K562 (cell line): ENCODE results near the gene KCNB1.

ENCODE experiments used
- AFF4 ChIP-seq: sonication (generic); formaldehyde crosslinking; IDR thresholded peaks from 2 replicates; pipeline ENCODE4 v1.8.0; 2023; ENCODE audit warnings: mild to moderate bottlenecking, missing genetic modification reagents
- CTCF ChIP-seq, 3 experiments: IDR thresholded peaks in 2 of 3; conservative IDR thresholded peaks in 1 of 3; 2 replicates each; pipeline ENCODE4 v1.5.1; 2011 to 2012; ENCODE audit warnings: low read length in 3 of 3, mild to moderate bottlenecking in 3 of 3, control low read depth in 2 of 3, improper control_type of control experiment in 1 of 3, inconsistent platforms in 1 of 3, low read depth in 1 of 3, mixed read lengths in 1 of 3, moderate library complexity in 1 of 3; ENCODE audit not compliant: insufficient read depth in 2 of 3
- HDGF ChIP-seq: fragments of 450-650 bp; IDR thresholded peaks from 2 replicates; pipeline ENCODE4 v1.6.1; 2016
- NFYB ChIP-seq: IDR thresholded peaks from 2 replicates; pipeline ENCODE4 v1.6.1; 2011; ENCODE audit warnings: mild to moderate bottlenecking, moderate library complexity; ENCODE audit not compliant: insufficient read length; ENCODE audit errors: extremely low read depth
- TAF1 ChIP-seq: IDR thresholded peaks from 2 replicates; pipeline ENCODE4 v1.6.1; 2011; ENCODE audit warnings: mild to moderate bottlenecking, low read length, moderate library complexity; ENCODE audit not compliant: insufficient read depth, control insufficient read depth, severe bottlenecking; ENCODE audit errors: extremely low read depth

GRCh38 chr20:49328790-49329189, 153.7 kb downstream of the KCNB1 start:
- no peak for TF ChIP-seq TAF1
- TF ChIP-seq AFF4 (CRISPR knock-in tag): no peak
- no peak for TF ChIP-seq CTCF (IDR thresholded peaks at IDR 0.05 in 2 of 3, conservative IDR thresholded peaks at IDR 0.05 in 1 of 3; ENCODE audit: insufficient read depth in 2 of 3, low read depth in 1 of 3, low read length in 3 of 3)
- TF ChIP-seq HDGF: no peak
- no peak for TF ChIP-seq NFYB
